SK-N-SH (cell line): ENCODE data around the gene CDH23. TPM values are rescaled to one million over a fixed set of nuclear protein-coding genes. Genes with fewer than 3 reads are reported as not detected.

Experiments used
- CTCF ChIA-PET: fragments of 300-600, 350-600 bp; formaldehyde crosslinking; extraction: SDS; loops from one replicate; lab custom pipeline; 2021; lab: Yijun Ruan, JAX
- POLR2A ChIA-PET: fragments of 350-600 bp; sonication (Branson Sonifier 250); formaldehyde crosslinking; extraction: SDS; loops from one replicate; lab custom pipeline; 2020; ENCODE audit warnings: antibody characterized with exemption, inconsistent platforms; lab: Yijun Ruan, JAX
- DNase-seq: peaks from one replicate; pipeline ENCODE4 v3.0.0; 2012
- H2AFZ ChIP-seq: fragments of 200-600 bp; sonication (generic); 2 replicates; pipeline ENCODE4 v1.8.1; 2016; ENCODE audit warnings: antibody characterized with exemption, mild to moderate bottlenecking, low read depth
- H3F3A ChIP-seq: fragments of 200-600 bp; sonication (generic); replicated peaks from 2 replicates; pipeline ENCODE3; 2016; ENCODE audit warnings: antibody characterized with exemption, mild to moderate bottlenecking; ENCODE audit not compliant: insufficient read depth
- H3K27ac ChIP-seq, 2 experiments: fragments of 200-500 bp in 1 of 2; fragments of 200-600 bp in 1 of 2; sonication (Bioruptor generic) in 1 of 2; sonication (generic), shearing (Covaris generic) in 1 of 2; 2 replicates each; pipeline versions ENCODE4 v1.5.1 to v1.6.1; 2014 to 2016; ENCODE audit warnings: low read depth in 2 of 2, inconsistent platforms in 1 of 2, low read length in 1 of 2, mild to moderate bottlenecking in 1 of 2, mixed read lengths in 1 of 2
- H3K27me3 ChIP-seq: fragments of 200-600 bp; sonication (generic), shearing (Covaris generic); 2 replicates; pipeline ENCODE4 v1.6.1; 2016; ENCODE audit warnings: mixed run types; ENCODE audit not compliant: insufficient read depth
- H3K36me3 ChIP-seq, 2 experiments: fragments of 200-500 bp in 1 of 2; fragments of 200-600 bp in 1 of 2; sonication (Bioruptor generic) in 1 of 2; sonication (generic) in 1 of 2; replicated peaks in 1 of 2; 2 replicates each; pipeline versions ENCODE3 to v1.5.1; 2014 to 2016; ENCODE audit warnings: low read length in 1 of 2, mild to moderate bottlenecking in 1 of 2; ENCODE audit not compliant: insufficient read depth in 2 of 2, control insufficient read depth in 1 of 2
- H3K4me1 ChIP-seq, 2 experiments: fragments of 200-500 bp in 1 of 2; fragments of 200-600 bp in 1 of 2; sonication (Bioruptor generic) in 1 of 2; sonication (generic), shearing (Covaris generic) in 1 of 2; 2 replicates each; pipeline versions ENCODE4 v1.5.1 to v1.6.1; 2014 to 2016; ENCODE audit warnings: low read depth in 1 of 2, low read length in 1 of 2, mixed run types in 1 of 2; ENCODE audit not compliant: insufficient read depth in 2 of 2, control insufficient read depth in 1 of 2
- H3K4me2 ChIP-seq: fragments of 200-600 bp; sonication (generic), shearing (Covaris generic); 2 replicates; pipeline ENCODE4 v1.6.1; 2017; ENCODE audit warnings: mixed run types
- H3K4me3 ChIP-seq, 2 experiments: fragments of 200-500 bp in 1 of 2; fragments of 200-600 bp in 1 of 2; sonication (Bioruptor generic) in 1 of 2; sonication (generic), shearing (Covaris generic) in 1 of 2; 2 replicates each; pipeline versions ENCODE4 v1.5.1 to v1.8.1; 2014 to 2016; ENCODE audit warnings: low read depth in 2 of 2, inconsistent platforms in 1 of 2, low read length in 1 of 2, mild to moderate bottlenecking in 1 of 2, mixed read lengths in 1 of 2, moderate library complexity in 1 of 2
- H3K79me2 ChIP-seq: fragments of 200-600 bp; sonication (generic); 2 replicates; pipeline ENCODE4 v1.8.1; 2017; ENCODE audit warnings: mild to moderate bottlenecking; ENCODE audit not compliant: insufficient read depth
- H3K9ac ChIP-seq: fragments of 200-600 bp; sonication (generic); 2 replicates; pipeline ENCODE4 v1.6.1; 2017; ENCODE audit warnings: mixed run types
- H3K9me2 ChIP-seq: fragments of 200-600 bp; sonication (generic); 2 replicates; pipeline ENCODE4 v1.6.1; 2017; ENCODE audit warnings: mixed run types
- H3K9me3 ChIP-seq: fragments of 200-600 bp; sonication (generic); 2 replicates; pipeline ENCODE4 v1.6.1; 2017; ENCODE audit warnings: mixed run types, mild to moderate bottlenecking, moderate library complexity
- H4K20me1 ChIP-seq: fragments of 200-600 bp; sonication (generic); 2 replicates; pipeline ENCODE4 v1.6.1; 2017; ENCODE audit warnings: mild to moderate bottlenecking, mixed run types; ENCODE audit not compliant: insufficient read depth
- EP300 ChIP-seq, 2 experiments: IDR thresholded peaks; 2 replicates each; pipeline versions ENCODE4 v1.4.0 to v1.6.1; 2012; ENCODE audit warnings: borderline replicate concordance in 1 of 2, low read depth in 1 of 2, low read length in 1 of 2
- FOSL2 ChIP-seq: IDR thresholded peaks from 2 replicates; pipeline ENCODE4 v1.4.0; 2012; ENCODE audit warnings: low read depth, mild to moderate bottlenecking, moderate library complexity, borderline replicate concordance
- FOXM1 ChIP-seq: IDR thresholded peaks from 2 replicates; pipeline ENCODE4 v1.4.0; 2012; ENCODE audit warnings: low read depth, mild to moderate bottlenecking
- GABPA ChIP-seq: IDR thresholded peaks from 2 replicates; pipeline ENCODE4 v1.4.0; 2012; ENCODE audit warnings: low read depth, mild to moderate bottlenecking
- JUND ChIP-seq: IDR thresholded peaks from 2 replicates; pipeline ENCODE4 v1.4.0; 2012
- MAX ChIP-seq: IDR thresholded peaks from 2 replicates; pipeline ENCODE4 v1.4.0; 2012; ENCODE audit warnings: low read depth
- MEF2A ChIP-seq: IDR thresholded peaks from 2 replicates; pipeline ENCODE4 v1.4.0; 2012; ENCODE audit warnings: low read depth, borderline replicate concordance
- MXI1 ChIP-seq: IDR thresholded peaks from 2 replicates; pipeline ENCODE4 v1.6.1; 2012; ENCODE audit warnings: mild to moderate bottlenecking, low read depth, low read length, improper control_type of control experiment
- NRF1 ChIP-seq: IDR thresholded peaks from 2 replicates; pipeline ENCODE4 v1.6.1; 2012; ENCODE audit warnings: low read depth, mild to moderate bottlenecking, low read length
- RAD21 ChIP-seq: IDR thresholded peaks from 2 replicates; pipeline ENCODE4 v1.6.1; 2012; ENCODE audit warnings: mild to moderate bottlenecking, low read length
- RCOR1 ChIP-seq: fragments of 150-350 bp; IDR thresholded peaks from 2 replicates; pipeline ENCODE4 v1.6.1; 2017; ENCODE audit warnings: antibody characterized with exemption, low read length
- RFX5 ChIP-seq: IDR thresholded peaks from 2 replicates; pipeline ENCODE4 v1.6.1; 2012; ENCODE audit warnings: mild to moderate bottlenecking, improper control_type of control experiment, low read length
- SIN3A ChIP-seq: IDR thresholded peaks from 2 replicates; pipeline ENCODE4 v1.6.1; 2012; ENCODE audit warnings: low read depth, mild to moderate bottlenecking, low read length, moderate library complexity, borderline replicate concordance
- TCF12 ChIP-seq: IDR thresholded peaks from 2 replicates; pipeline ENCODE4 v1.4.0; 2012
- TEAD4 ChIP-seq: IDR thresholded peaks from 2 replicates; pipeline ENCODE4 v1.4.0; 2012; ENCODE audit warnings: mild to moderate bottlenecking, borderline replicate concordance; ENCODE audit not compliant: insufficient read depth
- YY1 ChIP-seq: IDR thresholded peaks from 2 replicates; pipeline ENCODE4 v1.4.0; 2012; ENCODE audit warnings: low read depth, mild to moderate bottlenecking
- WGBS: methylation state at CpG from one replicate; pipeline ENCODE4 v1.1.6; 2017; ENCODE audit warnings: low lambda C conversion rate; 5-methylcytosine and 5-hydroxymethylcytosine counted together
- polyA plus RNA-seq, 3 experiments: library from polyadenylated mRNA; depleted of rRNA; stranded (reverse); fragments of >200 nt; gene quantifications; 2 replicates each; pipeline ENCODE4 v1.2.3, GENCODE V29; 2012

CDH23 gene
- polyA plus RNA-seq, 1 of the 3 experiments (the other 2 are of a cell fraction): 0.03 TPM

GRCh38 chr10:71465551-71466252 lies 69.0 kb downstream of the CDH23 start:
- H3K9me2 ChIP-seq: no peaks in the 10 kb centered on the region
- CTCF ChIA-PET: no interaction called here
- H3K27me3 ChIP-seq: peaks cover 5% of the 10 kb centered on the region; the same call in 1 of the 2 replicates
- no peaks in the 10 kb centered on the region for H3K36me3 ChIP-seq
- DNase-seq: no peak
- WGBS: 81% methylated on average over 17 of the region's 18 CpGs
- POLR2A ChIA-PET: no interaction called here
- H3K79me2 ChIP-seq: no peaks in the 10 kb centered on the region
- no peak overlapping the region for H3K9ac ChIP-seq
- TF ChIP-seq MEF2A (no peak), TCF12 (no peak), SIN3A (no peak)
- H2AFZ ChIP-seq: no peak overlapping the region
- no peaks in the 10 kb centered on the region for H4K20me1 ChIP-seq
- no peak overlapping the region for H3K27ac ChIP-seq
- H3K9me3 ChIP-seq: no peaks in the 10 kb centered on the region
- peaks cover 0 to 5% of the 10 kb centered on the region in 2 experiments; a peak in 1 of 4 replicates for H3K4me1 ChIP-seq
- no peak overlapping the region for H3K4me2 ChIP-seq
- H3K4me3 ChIP-seq: no peak overlapping the region
- no peaks in the 10 kb centered on the region for H3F3A ChIP-seq

GRCh38 chr10:71466330-71466729 lies 69.6 kb downstream of the CDH23 start:
- Histone ChIP-seq H3K9me2 (no peaks in the 10 kb centered on the region), H3K9ac (no peak overlapping the region), H3K4me2 (no peak overlapping the region), H3K4me1 (peaks cover 0 to 5% of the 10 kb centered on the region in 2 experiments; a peak in 1 of 4 replicates), H3K9me3 (no peaks in the 10 kb centered on the region), H3K36me3 (no peaks in the 10 kb centered on the region), H3K79me2 (no peaks in the 10 kb centered on the region), H3K4me3 (no peak overlapping the region), H3K27ac (no peak overlapping the region)
- POLR2A ChIA-PET: no interaction called here
- WGBS: 48% methylated on average over 5 of the region's 6 CpGs
- CTCF ChIA-PET: no interaction called here
- DNase-seq: no peak
- TF ChIP-seq GABPA: no peak
- no peak for TF ChIP-seq MEF2A
- TF ChIP-seq MXI1: no peak
- no peak for TF ChIP-seq FOXM1
- TF ChIP-seq FOSL2: no peak
- no peak for TF ChIP-seq TCF12
- TF ChIP-seq, all 33 proteins: peak for 0
- Histone ChIP-seq H3K27me3 (peaks cover 5% of the 10 kb centered on the region; the same call in 1 of the 2 replicates), H4K20me1 (no peaks in the 10 kb centered on the region), H3F3A (no peaks in the 10 kb centered on the region), H2AFZ (no peak overlapping the region)

- H2AFZ ChIP-seq: no peak overlapping the region
- no peaks in the 10 kb centered on the region for H3K79me2 ChIP-seq
- no peak overlapping the region for H3K4me3 ChIP-seq
- ChIA-PET CTCF (interaction anchor here (0.8 to 1.4 kb wide), 3 partner anchors 8 to 83 kb away, joined by 3 to 8 read pairs (median 3); partner anchors contain the start of gene CDH23), POLR2A (no interaction called here)
- WGBS: 53% methylated on average over 4 of the region's 7 CpGs
- no peak overlapping the region for H3K27ac ChIP-seq
- no peaks in the 10 kb centered on the region for H3K9me3 ChIP-seq
- no peaks in the 10 kb centered on the region for H3K36me3 ChIP-seq
- H3K4me1 ChIP-seq: peaks cover 0 to 5% of the 10 kb centered on the region in 2 experiments; a peak in 1 of 4 replicates
- no peaks in the 10 kb centered on the region for H3K9me2 ChIP-seq
- no peak overlapping the region for H3K9ac ChIP-seq
- H3K27me3 ChIP-seq: peaks cover 5% of the 10 kb centered on the region; the same call in 1 of the 2 replicates
- DNase-seq: no peak
- H3F3A ChIP-seq: no peaks in the 10 kb centered on the region
- no peaks in the 10 kb centered on the region for H4K20me1 ChIP-seq
- no peak overlapping the region for H3K4me2 ChIP-seq
- no peak for TF ChIP-seq RFX5
- no peak for TF ChIP-seq YY1
- no peak for TF ChIP-seq TEAD4
- no peak for TF ChIP-seq JUND
- TF ChIP-seq RAD21: no peak
- no peak for TF ChIP-seq RCOR1
- TF ChIP-seq NRF1: no peak
- TF ChIP-seq MXI1: no peak
- no peak for TF ChIP-seq FOXM1
- no peak for TF ChIP-seq GABPA
- TF ChIP-seq EP300 (IDR thresholded peaks at IDR 0.05; ENCODE audit: borderline replicate concordance in 1 of 2, low read depth in 1 of 2, low read length in 1 of 2): no peak
- TF ChIP-seq MAX: no peak
Observed at GRCh38 chr10:71467161-71467560, 70.4 kb downstream of the CDH23 start.
